ENCODE measurements around the gene STEAP1. TPM values are rescaled to one million over a fixed set of nuclear protein-coding genes. Genes with fewer than 3 reads are reported as not detected.
"Not testable (repeated sequence)": the region's sequence is repeated elsewhere in the genome, so short reads cannot be mapped to it uniquely, and the experiment has no call there.

Gene STEAP1
- total RNA-seq (2014; rRNA removed; shearing (Covaris generic)), result 24.9 and 28.5 TPM in 2 replicates

- DNase-seq (ENCODE audit: low read depth), result peak; percentile 95
Observed at GRCh38 chr7:90153943-90154771, at the start of gene STEAP1. Gene STEAP1, plus strand, starts transcription at chr7:90154469. Its CDS starts 5,320 bp downstream, at chr7:90159789.

- DNase-seq (ENCODE audit: low read depth), result not testable (repeated sequence)
Observed at GRCh38 chr7:90114972-90115371, 39.3 kb upstream of the STEAP1 start.

- peak; percentile 36 for DNase-seq (ENCODE audit: low read depth)
Observed at GRCh38 chr7:90118551-90119177, 35.6 kb upstream of the STEAP1 start.

GRCh38 chr7:90119178-90119971, 34.9 kb upstream of the STEAP1 start:
- peak; percentile 59 for DNase-seq (ENCODE audit: low read depth)

GRCh38 chr7:90120205-90120604, 34.1 kb upstream of the STEAP1 start:
- not testable (repeated sequence) for DNase-seq (ENCODE audit: low read depth)

- DNase-seq (ENCODE audit: low read depth), result not testable (repeated sequence)
Observed at GRCh38 chr7:90131746-90132145, 22.5 kb upstream of the STEAP1 start.

GRCh38 chr7:90147079-90147960, 6.9 kb upstream of the STEAP1 start:
- DNase-seq (ENCODE audit: low read depth), result not testable (repeated sequence)

- DNase-seq (ENCODE audit: low read depth), result peak; percentile 11
Observed at GRCh38 chr7:90149428-90149827, 4.8 kb upstream of the STEAP1 start.

GRCh38 chr7:90151884-90152283, 2.4 kb upstream of the STEAP1 start:
- DNase-seq (ENCODE audit: low read depth), result not testable (repeated sequence)

- DNase-seq (ENCODE audit: low read depth), result peak; percentile 65
Observed at GRCh38 chr7:90152642-90153253, 1.5 kb upstream of the STEAP1 start.

GRCh38 chr7:90155206-90155605, 937 bp downstream of the STEAP1 start:
- DNase-seq (ENCODE audit: low read depth), result no peak

- peak; percentile 48 for DNase-seq (ENCODE audit: low read depth)
Observed at GRCh38 chr7:90157331-90157730, 3.1 kb downstream of the STEAP1 start.

- DNase-seq (ENCODE audit: low read depth), result peak; percentile 13
Observed at GRCh38 chr7:90157761-90158350, 3.6 kb downstream of the STEAP1 start.

GRCh38 chr7:90163534-90163933, 9.3 kb downstream of the STEAP1 start:
- DNase-seq (ENCODE audit: low read depth), result no peak

GRCh38 chr7:90165724-90166123, 11.5 kb downstream of the STEAP1 start:
- DNase-seq (ENCODE audit: low read depth), result no peak

- DNase-seq (ENCODE audit: low read depth), result no peak
Observed at GRCh38 chr7:90166153-90166552, 11.9 kb downstream of the STEAP1 start.

- DNase-seq (ENCODE audit: low read depth), result no peak
Observed at GRCh38 chr7:90167361-90167760, 13.1 kb downstream of the STEAP1 start.

- no peak for DNase-seq (ENCODE audit: low read depth)
Observed at GRCh38 chr7:90169891-90170290, 15.6 kb downstream of the STEAP1 start.

- DNase-seq (ENCODE audit: low read depth), result no peak
Observed at GRCh38 chr7:90172121-90172520, 17.9 kb downstream of the STEAP1 start.

- DNase-seq (ENCODE audit: low read depth), result no peak
Observed at GRCh38 chr7:90172624-90173023, 18.4 kb downstream of the STEAP1 start.
